Bronchial epithelial cell (primary cell): Measurements from ENCODE around the gene TRMO. TPM values are rescaled to one million over a fixed set of nuclear protein-coding genes. Genes with fewer than 3 reads are reported as not detected.

Source experiments
- DNase-seq: peaks from one replicate; pipeline ENCODE4 v3.0.0-alpha.2; 2010; ENCODE audit warnings: low read depth
- FAIRE-seq: peaks from 2 replicates; lab custom pipeline; 2011; peaks lifted over from hg19 to GRCh38; lab: Jason Lieb, UNC
- H3K27me3 ChIP-seq: 2 replicates; pipeline ENCODE4 v1.5.1; 2011; ENCODE audit warnings: low read length; ENCODE audit not compliant: control insufficient read depth, insufficient read depth
- H3K36me3 ChIP-seq: 2 replicates; pipeline ENCODE4 v1.5.1; 2011; ENCODE audit warnings: low read length; ENCODE audit not compliant: control insufficient read depth, insufficient read depth
- H3K4me3 ChIP-seq: 2 replicates; pipeline ENCODE4 v1.5.1; 2011; ENCODE audit warnings: mild to moderate bottlenecking, low read depth, low read length, control low read depth
- total RNA-seq: library from RNA; depleted of rRNA; stranded (reverse); fragments of >200 nt; gene quantifications from 2 replicates; pipeline ENCODE4 v1.2.1, GENCODE V29; 2014
- TF ChIP-seq, protein P1 (sequence below): IDR thresholded peaks from 2 replicates; pipeline ENCODE4 v1.5.1; 2011; ENCODE audit warnings: mild to moderate bottlenecking, moderate library complexity, low read length, control low read depth, inconsistent platforms; ENCODE audit not compliant: insufficient read depth, severe bottlenecking

TRMO gene
- total RNA-seq, 1 donor from 2014 or later, result 25.0 TPM

DNA sequence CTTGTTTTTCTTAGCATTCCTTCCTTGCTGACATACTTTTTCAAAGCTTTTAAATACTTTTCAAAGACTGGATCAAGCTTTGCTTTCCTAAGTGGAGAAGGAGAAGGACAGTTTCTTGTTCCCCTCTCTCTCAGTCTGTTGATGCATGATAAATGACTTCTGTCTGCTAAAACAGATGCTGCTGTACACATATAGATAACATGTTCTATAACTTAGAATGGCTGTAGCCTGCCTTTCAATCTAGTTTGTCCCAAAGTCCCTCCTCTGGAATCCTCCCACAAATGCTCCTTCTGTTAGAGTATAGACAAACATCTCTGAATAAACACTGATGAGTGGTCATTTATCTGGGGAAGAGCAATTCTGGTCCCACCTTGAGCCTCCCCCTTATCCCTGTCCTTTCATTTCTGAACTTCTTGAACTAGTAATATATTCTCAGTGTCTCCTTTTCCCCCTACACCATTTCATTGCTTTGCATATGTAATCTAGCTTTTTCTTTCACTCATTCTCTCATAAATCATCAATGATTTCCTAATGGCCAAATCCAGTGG, 21.1 kb upstream of the TRMO start:
- DNase-seq (no peak), FAIRE-seq (no peak)
- Histone ChIP-seq H3K27me3 (peaks cover 8% of the 10 kb centered on the region), H3K36me3 (no peaks in the 10 kb centered on the region), H3K4me3 (no peak overlapping the region)
- TF ChIP-seq, protein P1, sequence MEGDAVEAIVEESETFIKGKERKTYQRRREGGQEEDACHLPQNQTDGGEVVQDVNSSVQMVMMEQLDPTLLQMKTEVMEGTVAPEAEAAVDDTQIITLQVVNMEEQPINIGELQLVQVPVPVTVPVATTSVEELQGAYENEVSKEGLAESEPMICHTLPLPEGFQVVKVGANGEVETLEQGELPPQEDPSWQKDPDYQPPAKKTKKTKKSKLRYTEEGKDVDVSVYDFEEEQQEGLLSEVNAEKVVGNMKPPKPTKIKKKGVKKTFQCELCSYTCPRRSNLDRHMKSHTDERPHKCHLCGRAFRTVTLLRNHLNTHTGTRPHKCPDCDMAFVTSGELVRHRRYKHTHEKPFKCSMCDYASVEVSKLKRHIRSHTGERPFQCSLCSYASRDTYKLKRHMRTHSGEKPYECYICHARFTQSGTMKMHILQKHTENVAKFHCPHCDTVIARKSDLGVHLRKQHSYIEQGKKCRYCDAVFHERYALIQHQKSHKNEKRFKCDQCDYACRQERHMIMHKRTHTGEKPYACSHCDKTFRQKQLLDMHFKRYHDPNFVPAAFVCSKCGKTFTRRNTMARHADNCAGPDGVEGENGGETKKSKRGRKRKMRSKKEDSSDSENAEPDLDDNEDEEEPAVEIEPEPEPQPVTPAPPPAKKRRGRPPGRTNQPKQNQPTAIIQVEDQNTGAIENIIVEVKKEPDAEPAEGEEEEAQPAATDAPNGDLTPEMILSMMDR, result no peak

DNA sequence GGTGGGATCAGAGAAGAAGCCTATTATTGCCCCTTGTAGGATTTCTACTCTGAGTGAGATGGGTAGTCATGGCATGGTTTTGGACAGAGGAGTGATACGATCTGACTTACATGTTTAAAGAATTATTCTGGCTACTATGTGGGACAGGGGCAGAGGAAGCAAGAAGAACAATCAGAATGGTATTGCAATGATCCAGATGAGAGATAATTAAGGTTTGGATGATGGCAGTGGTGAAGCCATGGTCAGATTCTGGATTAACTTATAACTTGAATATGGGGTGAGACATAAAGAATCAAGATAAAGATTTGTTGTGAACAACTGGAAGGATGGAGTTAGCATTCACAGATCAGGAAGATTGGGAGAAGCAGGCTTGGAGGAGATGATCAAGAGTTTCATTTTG, 19.0 kb upstream of the TRMO start:
- DNase-seq (no peak), FAIRE-seq (no peak)
- TF ChIP-seq, protein P1, result no peak
- Histone ChIP-seq H3K27me3 (peaks cover 8% of the 10 kb centered on the region), H3K36me3 (no peaks in the 10 kb centered on the region), H3K4me3 (no peak overlapping the region)

DNA sequence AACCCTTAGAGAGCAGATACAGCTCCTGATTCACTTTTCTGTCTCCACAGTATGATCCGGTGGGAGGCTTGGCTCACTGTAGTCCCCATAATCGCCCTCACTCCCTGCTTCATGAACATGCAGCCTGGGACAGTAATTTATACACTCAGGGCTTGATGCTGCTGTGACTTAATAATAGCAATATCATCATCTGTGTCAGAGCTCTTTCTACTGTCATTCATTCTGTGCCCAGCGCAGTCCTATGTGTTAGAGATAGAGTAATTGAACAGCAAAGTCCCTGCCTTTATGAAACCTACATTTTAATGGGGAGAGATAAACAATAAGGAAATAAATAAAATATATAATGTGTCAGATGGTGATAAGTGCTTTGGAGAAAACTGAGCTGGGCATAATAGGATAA, 18.4 kb upstream of the TRMO start:
- no peak for FAIRE-seq

DNA sequence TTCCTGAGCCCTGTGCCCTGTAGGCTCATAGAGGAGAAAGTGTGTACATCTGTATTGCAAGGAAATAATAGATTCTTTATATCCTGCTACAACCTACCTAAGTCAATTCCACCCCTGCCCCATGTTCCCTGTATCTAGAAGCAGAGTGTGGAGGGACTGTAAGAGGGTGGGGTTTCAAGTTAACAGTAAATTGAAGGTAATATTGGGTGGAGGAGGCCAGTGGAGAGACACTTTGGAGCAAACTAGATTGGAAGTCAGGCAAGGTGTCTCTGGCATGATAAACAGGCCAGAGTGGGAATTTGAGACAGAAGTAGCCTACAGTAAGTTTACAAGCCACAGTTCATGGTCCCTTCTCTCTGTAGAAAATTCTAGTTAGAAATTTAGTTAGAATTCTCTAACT, 17.9 kb upstream of the TRMO start:
- FAIRE-seq, result no peak
- no peaks in the 10 kb centered on the region for H3K36me3 ChIP-seq
- no peak overlapping the region for H3K4me3 ChIP-seq
- H3K27me3 ChIP-seq, result peaks cover 9% of the 10 kb centered on the region
- TF ChIP-seq, protein P1, result no peak
- DNase-seq, result no peak

More for the DNA sequence above, 18.4 kb upstream of the TRMO start:
- Histone ChIP-seq H3K4me3 (no peak overlapping the region), H3K27me3 (peaks cover 8% of the 10 kb centered on the region), H3K36me3 (no peaks in the 10 kb centered on the region)
- no peak for DNase-seq
- TF ChIP-seq, protein P1, result no peak

DNA sequence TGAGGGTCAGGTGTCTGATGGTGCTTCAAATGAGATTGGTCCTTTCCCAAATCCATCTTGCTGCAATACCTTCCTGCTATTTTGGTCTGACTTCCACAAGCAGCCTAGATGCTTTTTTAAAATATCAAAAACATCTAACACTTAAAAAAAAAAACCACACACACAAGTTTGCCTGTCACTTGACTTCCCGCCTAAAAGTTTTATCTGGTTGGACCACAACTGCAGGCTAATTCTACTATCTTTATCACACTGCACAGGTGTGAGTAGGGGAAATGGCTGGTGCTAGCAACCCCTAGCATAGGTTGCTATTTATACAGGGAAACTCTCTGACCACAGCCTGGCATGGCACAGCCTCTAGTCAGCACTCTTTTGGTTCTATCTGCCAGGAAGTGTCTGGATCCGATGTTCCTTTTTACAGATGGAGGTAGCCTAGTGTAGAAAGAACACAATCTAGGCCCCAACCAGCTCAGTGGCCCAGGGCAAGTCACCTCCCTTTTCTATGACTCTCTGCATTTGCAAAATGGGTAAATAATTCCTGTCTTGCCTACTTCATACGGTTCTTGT, 15.9 kb upstream of the TRMO start, which contains the start of gene HEMGN:
Gene HEMGN, minus strand, starts transcription at position 92 of the 564 bp plus-strand sequence. Its CDS starts 36 bp downstream, at position 56.
- Histone ChIP-seq H3K4me3 (no peak within 1 kb of the TSS), H3K36me3 (no peaks in the 10 kb centered on the region), H3K27me3 (peaks cover 8% of the 10 kb centered on the region)
- DNase-seq (no peak), FAIRE-seq (no peak)
- TF ChIP-seq, protein P1, result no peak
